Panc1 (cell line): Measurements from ENCODE around the gene THADA.

Experiments
- CTCF ChIP-seq: fragments of 450-650 bp; IDR thresholded peaks from 2 replicates; pipeline ENCODE4 v1.5.1; 2017; ENCODE audit warnings: mild to moderate bottlenecking
- POLR2AphosphoS5 ChIP-seq: IDR thresholded peaks from 2 replicates; pipeline ENCODE4 v1.6.1; 2012; ENCODE audit warnings: mild to moderate bottlenecking, low read depth, low read length, moderate library complexity
- REST ChIP-seq, 2 experiments: IDR thresholded peaks; 2 replicates each; pipeline ENCODE4 v1.6.1; 2011 to 2012; ENCODE audit warnings: low read depth in 2 of 2, control low read depth in 1 of 2, low read length in 1 of 2, mild to moderate bottlenecking in 1 of 2, moderate library complexity in 1 of 2; ENCODE audit not compliant: insufficient read depth in 1 of 2

GRCh38 chr2:43383533-43383932 is 212.3 kb downstream of the THADA start:
- TF ChIP-seq CTCF (no peak), REST (IDR thresholded peaks at IDR 0.05; ENCODE audit: insufficient read depth in 1 of 2, low read depth in 2 of 2, low read length in 1 of 2) (no peak), POLR2AphosphoS5 (no peak)
